IPS-18c (cell line): Measurements from ENCODE around the gene UTP25.
A peak's percentile ranks its signal among the peaks of the same experiment; 100 is the strongest.

ENCODE experiments used
- H3K4me3 ChIP-seq: 2 replicates; pipeline ENCODE4 v1.7.0; 2013; ENCODE audit warnings: low read depth, mild to moderate bottlenecking, low read length, moderate library complexity; ENCODE audit not compliant: insufficient read depth
- H3K9me3 ChIP-seq: one replicate; pipeline ENCODE4 v1.6.1; 2013; ENCODE audit warnings: mild to moderate bottlenecking, low read length, moderate library complexity; ENCODE audit not compliant: control insufficient read depth, insufficient read depth

UTP25 gene

GRCh38 chr1:209858561-209859103 is 30.9 kb downstream of the UTP25 start:
- no peaks in the 10 kb centered on the region for H3K9me3 ChIP-seq

GRCh38 chr1:209860293-209860881 is 32.6 kb downstream of the UTP25 start:
- no peak overlapping the region for H3K4me3 ChIP-seq
- no peaks in the 10 kb centered on the region for H3K9me3 ChIP-seq

More at GRCh38 chr1:209858561-209859103, 30.9 kb downstream of the UTP25 start:
- H3K4me3 ChIP-seq, result no peak overlapping the region

GRCh38 chr1:209861242-209861641 is 33.5 kb downstream of the UTP25 start:
- Histone ChIP-seq H3K9me3 (no peaks in the 10 kb centered on the region), H3K4me3 (no peak overlapping the region)

GRCh38 chr1:209862391-209863356 is 34.9 kb downstream of the UTP25 start:
- Histone ChIP-seq H3K4me3 (0 out of 2 replicates have a peak overlapping the region, but pooled peaks have one; percentile 0), H3K9me3 (peaks cover under 1% of the 10 kb centered on the region)

GRCh38 chr1:209863766-209864485 is 36.2 kb downstream of the UTP25 start:
- Histone ChIP-seq H3K9me3 (peaks cover 2% of the 10 kb centered on the region), H3K4me3 (no peak overlapping the region)

- no peak overlapping the region for H3K4me3 ChIP-seq
- peaks cover 2% of the 10 kb centered on the region for H3K9me3 ChIP-seq
Measured at GRCh38 chr1:209866201-209866600, 38.4 kb downstream of the UTP25 start.

GRCh38 chr1:209869291-209870149 is 41.7 kb downstream of the UTP25 start:
- H3K9me3 ChIP-seq, result peaks cover 2% of the 10 kb centered on the region

GRCh38 chr1:209870151-209870831 is 42.5 kb downstream of the UTP25 start:
- Histone ChIP-seq H3K4me3 (no peak overlapping the region), H3K9me3 (peaks cover 2% of the 10 kb centered on the region)

More at GRCh38 chr1:209869291-209870149, 41.7 kb downstream of the UTP25 start:
- no peak overlapping the region for H3K4me3 ChIP-seq

- no peak overlapping the region for H3K4me3 ChIP-seq
- H3K9me3 ChIP-seq, result peaks cover 2% of the 10 kb centered on the region
Measured at GRCh38 chr1:209871006-209871405, 43.2 kb downstream of the UTP25 start.

GRCh38 chr1:209871430-209871829 is 43.7 kb downstream of the UTP25 start:
- H3K4me3 ChIP-seq, result no peak overlapping the region
- peaks cover 2% of the 10 kb centered on the region for H3K9me3 ChIP-seq

- Histone ChIP-seq H3K9me3 (no peaks in the 10 kb centered on the region), H3K4me3 (no peak overlapping the region)
Measured at GRCh38 chr1:209873067-209873799, 45.5 kb downstream of the UTP25 start.

GRCh38 chr1:209875515-209875914 is 47.7 kb downstream of the UTP25 start:
- no peaks in the 10 kb centered on the region for H3K9me3 ChIP-seq
- H3K4me3 ChIP-seq, result no peak overlapping the region

GRCh38 chr1:209876078-209876800 is 48.5 kb downstream of the UTP25 start:
- H3K4me3 ChIP-seq, result no peak overlapping the region
- no peaks in the 10 kb centered on the region for H3K9me3 ChIP-seq

GRCh38 chr1:209877087-209877764 is 49.5 kb downstream of the UTP25 start:
- H3K4me3 ChIP-seq, result no peak overlapping the region
- no peaks in the 10 kb centered on the region for H3K9me3 ChIP-seq
